ENCODE data around the gene SLC25A36.

- TF ChIP-seq, protein P1, sequence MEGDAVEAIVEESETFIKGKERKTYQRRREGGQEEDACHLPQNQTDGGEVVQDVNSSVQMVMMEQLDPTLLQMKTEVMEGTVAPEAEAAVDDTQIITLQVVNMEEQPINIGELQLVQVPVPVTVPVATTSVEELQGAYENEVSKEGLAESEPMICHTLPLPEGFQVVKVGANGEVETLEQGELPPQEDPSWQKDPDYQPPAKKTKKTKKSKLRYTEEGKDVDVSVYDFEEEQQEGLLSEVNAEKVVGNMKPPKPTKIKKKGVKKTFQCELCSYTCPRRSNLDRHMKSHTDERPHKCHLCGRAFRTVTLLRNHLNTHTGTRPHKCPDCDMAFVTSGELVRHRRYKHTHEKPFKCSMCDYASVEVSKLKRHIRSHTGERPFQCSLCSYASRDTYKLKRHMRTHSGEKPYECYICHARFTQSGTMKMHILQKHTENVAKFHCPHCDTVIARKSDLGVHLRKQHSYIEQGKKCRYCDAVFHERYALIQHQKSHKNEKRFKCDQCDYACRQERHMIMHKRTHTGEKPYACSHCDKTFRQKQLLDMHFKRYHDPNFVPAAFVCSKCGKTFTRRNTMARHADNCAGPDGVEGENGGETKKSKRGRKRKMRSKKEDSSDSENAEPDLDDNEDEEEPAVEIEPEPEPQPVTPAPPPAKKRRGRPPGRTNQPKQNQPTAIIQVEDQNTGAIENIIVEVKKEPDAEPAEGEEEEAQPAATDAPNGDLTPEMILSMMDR (IDR thresholded peaks at IDR 0.05; ENCODE audit: low read depth, low read length) = 0 out of 2 replicates have a peak, but pooled peaks have one; percentile 4
- no peak for TF ChIP-seq EZH2phosphoT487 (IDR thresholded peaks at IDR 0.05; ENCODE audit: low read depth)
These were observed 30.8 kb upstream of the SLC25A36 start for GRCh38 chr3:140910860-140911259.

All from OCI-LY3 (cell line).